Measurements from ENCODE around the gene PTPRE.

The PTPRE gene

DNA sequence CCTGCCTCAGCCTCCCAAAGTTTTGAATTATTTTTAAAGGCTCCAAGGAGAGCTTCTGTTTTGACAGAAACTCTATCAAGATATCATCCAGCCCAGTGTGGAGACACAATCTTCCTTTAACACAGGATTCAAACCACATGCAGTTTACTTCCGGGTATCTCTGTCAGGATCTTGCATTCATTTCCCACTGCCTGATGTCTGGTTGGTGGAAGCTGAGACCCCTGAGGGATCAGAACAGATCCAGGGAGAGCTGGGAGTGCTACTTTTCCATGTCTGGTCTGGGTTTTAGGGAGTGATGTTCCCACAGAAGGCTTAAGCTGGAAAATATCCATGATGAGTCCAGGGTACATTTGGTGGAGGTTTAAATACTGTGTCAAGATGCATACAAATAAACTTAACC lies 16.7 kb downstream of the PTPRE start:
- DNase-seq = no peak
- Histone ChIP-seq H3K4me1 (peaks cover 0 to 48% (median 29%) of the 10 kb centered on the region in 4 donors), H3K27ac (peak overlapping the region; percentile 74 to 77), H3K27me3 (no peaks in the 10 kb centered on the region), H3K4me3 (no peak overlapping the region), H3K36me3 (no peaks in the 10 kb centered on the region), H3K9me3 (no peaks in the 10 kb centered on the region)
- TF ChIP-seq, protein P1, sequence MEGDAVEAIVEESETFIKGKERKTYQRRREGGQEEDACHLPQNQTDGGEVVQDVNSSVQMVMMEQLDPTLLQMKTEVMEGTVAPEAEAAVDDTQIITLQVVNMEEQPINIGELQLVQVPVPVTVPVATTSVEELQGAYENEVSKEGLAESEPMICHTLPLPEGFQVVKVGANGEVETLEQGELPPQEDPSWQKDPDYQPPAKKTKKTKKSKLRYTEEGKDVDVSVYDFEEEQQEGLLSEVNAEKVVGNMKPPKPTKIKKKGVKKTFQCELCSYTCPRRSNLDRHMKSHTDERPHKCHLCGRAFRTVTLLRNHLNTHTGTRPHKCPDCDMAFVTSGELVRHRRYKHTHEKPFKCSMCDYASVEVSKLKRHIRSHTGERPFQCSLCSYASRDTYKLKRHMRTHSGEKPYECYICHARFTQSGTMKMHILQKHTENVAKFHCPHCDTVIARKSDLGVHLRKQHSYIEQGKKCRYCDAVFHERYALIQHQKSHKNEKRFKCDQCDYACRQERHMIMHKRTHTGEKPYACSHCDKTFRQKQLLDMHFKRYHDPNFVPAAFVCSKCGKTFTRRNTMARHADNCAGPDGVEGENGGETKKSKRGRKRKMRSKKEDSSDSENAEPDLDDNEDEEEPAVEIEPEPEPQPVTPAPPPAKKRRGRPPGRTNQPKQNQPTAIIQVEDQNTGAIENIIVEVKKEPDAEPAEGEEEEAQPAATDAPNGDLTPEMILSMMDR (IDR thresholded peaks at IDR 0.05) = no peak
- intact Hi-C loops (cut with DNase I; ENCODE audit: low total_unique reads) = no loop called here

DNA sequence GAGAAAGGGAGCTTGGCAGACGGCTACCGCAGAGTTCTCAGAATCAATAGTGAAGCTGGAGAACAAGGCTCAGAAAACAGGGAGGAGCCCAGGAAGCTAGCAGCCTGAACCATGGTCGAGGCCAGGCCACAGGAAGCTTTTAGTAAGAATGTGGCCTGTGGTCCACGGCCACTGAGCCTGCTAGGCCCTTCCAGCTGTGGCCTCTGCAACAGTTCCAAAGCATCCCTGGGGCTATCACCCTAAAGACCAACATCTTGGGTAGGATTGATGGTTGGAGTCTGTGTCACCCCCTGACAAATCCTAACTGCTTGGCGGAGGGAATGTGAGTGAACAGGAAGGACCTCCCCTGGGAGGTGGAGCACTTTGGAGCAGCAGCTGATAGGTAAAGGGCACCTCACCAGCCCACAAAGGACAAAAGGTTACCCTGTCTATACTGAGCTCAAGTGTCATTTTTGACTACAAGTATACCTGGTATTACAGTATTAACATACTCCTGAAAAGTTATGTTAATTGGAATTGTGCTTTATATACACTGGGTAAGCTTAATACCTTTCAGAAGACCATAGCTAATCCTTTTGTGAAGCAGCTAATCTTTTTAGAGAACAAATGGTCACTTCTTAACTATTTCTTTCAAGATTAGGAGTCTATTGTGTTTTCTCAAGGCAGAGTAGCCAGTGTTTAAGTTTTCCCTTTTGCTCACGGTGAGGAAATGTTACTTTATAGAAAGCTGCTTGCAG lies 18.7 kb downstream of the PTPRE start:
- Histone ChIP-seq H3K9me3 (no peaks in the 10 kb centered on the region), H3K36me3 (no peaks in the 10 kb centered on the region), H3K27ac (no peak overlapping the region), H3K4me1 (peaks cover 0 to 29% (median 18%) of the 10 kb centered on the region in 4 donors), H3K4me3 (no peak overlapping the region), H3K27me3 (no peaks in the 10 kb centered on the region)
- TF ChIP-seq, protein P1 (IDR thresholded peaks at IDR 0.05) = no peak
- no peak for DNase-seq
- intact Hi-C loops (cut with DNase I; ENCODE audit: low total_unique reads) = no loop called here

DNA sequence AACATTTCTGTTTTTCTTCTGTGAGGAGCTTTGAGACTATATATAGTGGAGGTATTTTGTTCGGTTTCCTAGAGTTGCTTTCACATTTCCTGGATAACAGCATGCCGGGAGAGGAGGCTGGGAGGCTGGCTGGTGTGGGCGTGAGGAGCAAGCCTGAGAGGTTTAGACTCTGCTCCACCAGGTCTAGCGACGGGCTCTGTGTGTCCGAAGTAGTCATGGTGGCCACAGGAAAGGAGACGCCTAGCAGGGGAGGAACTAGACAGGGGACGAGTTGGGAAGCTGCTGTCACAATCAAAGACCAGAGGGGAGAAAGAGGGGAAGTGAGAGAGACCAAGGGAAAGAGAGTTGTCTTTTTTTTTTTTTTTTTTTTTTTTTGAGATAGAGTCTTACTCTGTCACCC lies 19.6 kb downstream of the PTPRE start:
- intact Hi-C loops (cut with DNase I; ENCODE audit: low total_unique reads) = no loop called here
- Histone ChIP-seq H3K27me3 (no peaks in the 10 kb centered on the region), H3K27ac (no peak overlapping the region), H3K9me3 (no peaks in the 10 kb centered on the region), H3K4me1 (peaks cover 0 to 24% (median 16%) of the 10 kb centered on the region in 4 donors), H3K36me3 (no peaks in the 10 kb centered on the region), H3K4me3 (no peak overlapping the region)
- DNase-seq = no peak
- TF ChIP-seq, protein P1 (IDR thresholded peaks at IDR 0.05) = no peak

- Histone ChIP-seq H3K9me3 (no peaks in the 10 kb centered on the region), H3K27me3 (no peaks in the 10 kb centered on the region), H3K4me1 (peaks cover 0 to 6% (median 2%) of the 10 kb centered on the region in 4 donors), H3K4me3 (no peak overlapping the region), H3K36me3 (no peaks in the 10 kb centered on the region), H3K27ac (no peak overlapping the region)
- no peak for DNase-seq
- TF ChIP-seq, protein P1 (IDR thresholded peaks at IDR 0.05) = no peak
- intact Hi-C loops (cut with DNase I; ENCODE audit: low total_unique reads) = no loop called here
These were observed 21.3 kb downstream of the PTPRE start for GRCh38 chr10:127928021-127928806.

DNA sequence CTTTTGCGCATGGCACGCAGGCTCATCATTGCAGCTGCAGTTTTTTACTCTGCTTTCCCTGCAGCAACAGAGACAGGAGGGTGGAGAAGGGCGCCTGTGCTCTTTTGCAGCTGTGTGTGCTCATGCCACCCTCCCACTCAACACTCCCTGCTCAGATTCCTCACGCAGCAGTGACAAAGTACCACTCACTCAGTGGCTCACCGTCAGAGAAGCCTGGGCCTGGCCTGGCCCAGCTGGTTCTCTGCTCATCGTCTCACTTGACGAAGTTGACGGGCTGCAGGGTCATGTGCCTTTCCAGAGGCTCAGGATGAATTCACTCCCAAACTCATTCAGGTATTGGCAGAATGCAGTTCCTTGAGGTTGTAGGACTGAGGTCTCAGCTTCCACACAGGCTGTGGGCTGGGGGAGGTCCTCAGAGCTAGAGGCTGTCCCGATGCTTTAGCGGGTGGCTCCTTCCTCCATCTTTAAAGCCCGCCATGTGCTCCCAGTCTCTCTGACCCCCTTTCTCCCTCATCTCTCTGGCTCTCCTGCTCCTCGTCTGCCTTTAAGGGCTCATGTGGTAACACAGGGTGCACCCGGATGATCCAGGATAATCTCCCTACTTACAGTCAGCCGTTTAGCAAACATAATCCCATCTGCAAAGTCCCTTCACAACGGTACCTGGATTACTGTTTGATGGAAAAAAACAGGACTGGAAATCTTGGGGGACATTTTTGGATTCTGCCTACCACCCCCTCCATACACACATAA lies 25.8 kb downstream of the PTPRE start:
- DNase-seq = no peak
- H3K36me3 ChIP-seq = no peaks in the 10 kb centered on the region
- peaks cover 0 to 4% of the 10 kb centered on the region in 2 donors for H3K27me3 ChIP-seq
- no peaks in the 10 kb centered on the region for H3K4me1 ChIP-seq
- TF ChIP-seq, protein P1 (IDR thresholded peaks at IDR 0.05) = no peak
- H3K9me3 ChIP-seq = no peaks in the 10 kb centered on the region
- intact Hi-C loops (cut with DNase I; ENCODE audit: low total_unique reads) = no loop called here
- no peak overlapping the region for H3K27ac ChIP-seq
- H3K4me3 ChIP-seq = no peak overlapping the region

All from tibial artery (tissue), 4 donors.